GM12874 (cell line): ENCODE results near the gene GSTA4.

ENCODE experiments used
- TF ChIP-seq, protein P1 (sequence below): IDR thresholded peaks from 2 replicates; pipeline ENCODE4 v1.5.1; 2011; ENCODE audit warnings: low read depth, mild to moderate bottlenecking, control low read depth, low read length, moderate library complexity; ENCODE audit not compliant: insufficient read depth

The GSTA4 gene

DNA sequence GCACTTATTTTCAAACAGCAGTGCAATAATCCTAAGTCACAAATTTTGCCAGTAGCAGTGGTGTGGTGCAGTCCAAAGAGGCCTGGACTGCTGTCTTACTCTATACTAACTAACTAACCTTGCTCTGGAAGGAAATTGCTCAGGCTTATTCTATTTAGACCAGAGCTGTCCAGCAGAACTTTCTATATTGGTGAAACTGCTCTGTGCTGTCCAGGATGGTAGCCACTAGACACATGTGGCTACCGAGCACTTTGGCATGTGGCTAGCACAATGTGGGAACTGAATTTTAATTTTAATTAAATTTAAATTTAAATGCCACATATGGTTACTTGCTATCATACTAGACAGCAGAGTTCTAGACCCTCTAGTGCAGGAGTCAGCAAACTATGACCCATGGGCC, 43.1 kb upstream of the GSTA4 start:
- TF ChIP-seq, protein P1, sequence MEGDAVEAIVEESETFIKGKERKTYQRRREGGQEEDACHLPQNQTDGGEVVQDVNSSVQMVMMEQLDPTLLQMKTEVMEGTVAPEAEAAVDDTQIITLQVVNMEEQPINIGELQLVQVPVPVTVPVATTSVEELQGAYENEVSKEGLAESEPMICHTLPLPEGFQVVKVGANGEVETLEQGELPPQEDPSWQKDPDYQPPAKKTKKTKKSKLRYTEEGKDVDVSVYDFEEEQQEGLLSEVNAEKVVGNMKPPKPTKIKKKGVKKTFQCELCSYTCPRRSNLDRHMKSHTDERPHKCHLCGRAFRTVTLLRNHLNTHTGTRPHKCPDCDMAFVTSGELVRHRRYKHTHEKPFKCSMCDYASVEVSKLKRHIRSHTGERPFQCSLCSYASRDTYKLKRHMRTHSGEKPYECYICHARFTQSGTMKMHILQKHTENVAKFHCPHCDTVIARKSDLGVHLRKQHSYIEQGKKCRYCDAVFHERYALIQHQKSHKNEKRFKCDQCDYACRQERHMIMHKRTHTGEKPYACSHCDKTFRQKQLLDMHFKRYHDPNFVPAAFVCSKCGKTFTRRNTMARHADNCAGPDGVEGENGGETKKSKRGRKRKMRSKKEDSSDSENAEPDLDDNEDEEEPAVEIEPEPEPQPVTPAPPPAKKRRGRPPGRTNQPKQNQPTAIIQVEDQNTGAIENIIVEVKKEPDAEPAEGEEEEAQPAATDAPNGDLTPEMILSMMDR, result no peak

DNA sequence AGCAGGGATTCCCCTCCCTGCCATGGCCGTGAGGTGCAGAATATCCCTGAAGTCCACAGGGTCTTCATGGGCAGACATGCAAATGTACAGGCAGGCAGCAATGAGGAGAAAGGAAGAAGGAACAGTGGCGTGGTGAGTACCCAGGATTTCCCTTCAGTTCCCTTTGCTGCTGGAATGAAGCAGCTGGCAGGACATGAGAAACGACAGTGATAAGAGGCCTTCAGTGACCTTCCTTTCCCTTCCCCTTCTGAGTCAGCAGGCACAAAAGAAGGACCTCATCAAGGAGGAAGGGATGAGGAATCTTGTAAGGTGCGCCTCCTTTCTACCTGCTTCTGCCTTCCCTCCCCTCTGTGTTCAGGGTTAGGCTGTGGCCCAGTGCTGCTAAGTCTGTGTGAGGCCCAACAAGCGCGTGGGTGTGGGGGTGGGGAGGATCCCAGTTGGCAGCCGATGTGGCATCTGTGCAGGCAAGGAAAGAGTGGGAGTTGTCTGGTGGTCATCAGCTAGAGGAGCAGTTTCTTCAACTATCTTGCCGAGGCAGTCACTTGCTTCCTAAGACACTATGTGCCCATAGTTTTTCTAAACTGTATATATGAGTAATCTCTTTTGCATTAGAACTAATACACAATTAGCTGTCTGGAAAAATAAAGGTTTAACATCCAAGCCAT, 40.6 kb upstream of the GSTA4 start:
- TF ChIP-seq, protein P1, result no peak

DNA sequence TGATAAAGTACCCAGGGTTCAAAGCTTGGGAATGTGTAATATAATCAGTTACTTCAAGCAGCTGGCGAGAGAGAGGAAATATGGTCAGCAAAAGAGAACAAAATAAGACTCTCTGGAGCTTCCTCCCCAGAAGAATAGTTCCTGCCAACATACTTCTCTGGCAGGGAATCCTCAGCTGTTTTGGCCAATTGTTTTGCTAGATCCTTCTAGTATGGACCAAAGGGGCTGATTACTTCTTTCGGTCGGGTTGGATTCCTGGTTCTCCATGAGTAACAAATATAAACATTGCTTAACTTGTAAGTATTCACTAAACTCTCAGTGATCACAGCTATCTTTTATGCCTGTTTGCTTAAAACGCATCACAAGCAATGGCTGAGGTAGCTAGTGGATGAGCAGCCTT, 38.7 kb upstream of the GSTA4 start:
- TF ChIP-seq, protein P1, result no peak

DNA sequence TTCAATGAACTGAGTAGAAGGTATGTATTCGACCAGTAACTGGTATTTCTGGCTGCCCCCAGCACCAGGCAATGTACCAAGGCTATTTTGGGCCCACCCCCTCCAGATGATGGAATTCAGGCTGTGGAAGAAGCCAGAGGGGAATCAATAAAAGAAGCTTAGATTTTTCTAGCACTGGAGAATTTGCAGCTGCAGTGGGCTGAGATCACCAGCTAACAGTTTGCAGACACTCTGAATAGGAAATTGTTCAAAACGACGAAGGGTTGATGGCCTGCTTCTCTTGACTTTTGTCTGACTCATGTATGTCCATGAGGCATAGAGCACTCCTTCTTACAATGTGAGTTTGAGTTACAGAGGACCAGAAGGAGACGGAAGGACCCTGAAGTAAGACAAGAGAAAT, 37.8 kb upstream of the GSTA4 start:
- TF ChIP-seq, protein P1, result no peak

DNA sequence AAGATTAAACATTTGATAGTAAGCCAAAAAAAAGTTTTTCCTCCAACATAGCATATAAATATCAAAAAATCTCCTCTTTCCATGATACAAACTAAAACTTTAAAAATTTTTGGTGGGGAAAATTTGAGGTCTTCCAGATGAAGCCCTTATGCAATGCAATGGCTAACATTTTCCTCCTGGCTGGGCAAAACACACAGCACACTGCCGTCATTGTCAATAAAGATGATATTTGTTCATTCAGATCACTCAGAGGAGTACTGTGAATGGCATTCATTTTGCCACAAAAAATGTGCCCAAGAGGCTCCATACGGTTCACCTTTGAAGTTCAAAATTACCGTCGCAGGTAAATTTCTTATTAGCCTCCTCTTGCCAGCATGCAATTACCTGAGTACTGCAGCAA, 36.2 kb upstream of the GSTA4 start:
- TF ChIP-seq, protein P1, result no peak

DNA sequence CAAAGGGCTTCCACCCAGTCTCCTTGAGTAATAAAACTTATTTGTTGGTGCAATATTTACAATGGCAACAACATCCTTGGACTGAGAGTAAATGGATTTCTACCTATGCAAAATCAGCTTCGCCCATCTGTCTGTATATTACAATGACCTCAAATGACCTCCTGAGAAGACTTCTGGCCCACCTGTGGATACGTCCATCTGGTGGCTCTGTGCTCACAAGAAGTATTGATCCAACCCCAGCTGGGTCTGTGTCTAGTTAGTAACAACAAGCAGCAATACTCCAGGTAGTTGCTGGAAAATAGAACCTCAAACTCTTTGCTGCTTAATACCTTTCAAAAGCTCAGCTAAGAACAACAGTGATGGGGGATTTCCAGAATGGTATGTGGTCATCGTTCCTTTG, 34.7 kb upstream of the GSTA4 start:
- TF ChIP-seq, protein P1, result no peak

DNA sequence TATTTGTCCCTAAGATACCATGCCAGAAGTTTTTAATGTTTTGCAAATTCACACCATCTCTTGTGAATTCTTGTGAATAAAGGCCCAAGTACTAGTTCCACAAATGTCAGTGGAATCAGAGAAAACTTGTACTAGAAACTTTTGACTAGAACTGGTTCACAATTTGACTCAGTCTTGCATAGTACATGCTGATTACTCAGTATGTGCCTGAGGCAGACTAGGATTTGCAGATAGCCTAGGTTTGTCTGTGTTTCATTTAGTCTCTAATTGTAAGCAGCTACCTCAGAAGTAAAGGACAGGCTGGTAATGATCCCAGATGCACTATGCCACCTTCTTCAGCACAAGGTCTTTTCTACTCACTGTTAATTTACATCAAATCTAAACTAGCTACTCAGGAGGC, 34.2 kb upstream of the GSTA4 start:
- TF ChIP-seq, protein P1, result no peak

DNA sequence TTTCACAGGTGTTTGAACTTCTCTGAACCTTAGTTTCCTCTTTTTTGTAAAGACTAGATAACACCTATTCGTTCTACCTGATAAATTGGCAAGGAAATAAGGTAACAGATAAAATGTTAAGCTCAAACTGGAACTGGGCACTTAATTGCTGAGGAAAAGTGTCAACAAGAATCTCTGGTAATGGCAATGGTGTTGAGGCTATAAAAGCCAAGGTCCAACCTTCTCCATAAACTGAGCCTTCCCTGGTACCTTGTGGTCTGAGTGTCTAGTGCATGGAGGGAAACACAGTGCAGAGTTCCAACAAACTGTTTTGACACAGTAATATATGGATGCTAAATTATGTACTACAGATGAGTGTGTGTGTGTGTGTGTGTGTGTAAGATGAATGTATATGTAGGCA, 33.4 kb upstream of the GSTA4 start:
- TF ChIP-seq, protein P1, result no peak
